Breast epithelium (tissue), 3 donors: ENCODE data around the gene OTULIN.

Source experiments
- POLR2A ChIP-seq: fragments of 450-650 bp; IDR thresholded peaks from one replicate; pipeline ENCODE4 v1.6.1; 2016; ENCODE audit warnings: antibody characterized with exemption, mild to moderate bottlenecking, moderate library complexity
- POLR2AphosphoS5 ChIP-seq, 3 donors: sonication (generic); formaldehyde crosslinking; IDR thresholded peaks; one replicate each; pipeline ENCODE4 v1.6.1; 2017; ENCODE audit warnings: antibody characterized with exemption in 3 of 3
- TF ChIP-seq, protein P1 (sequence below), 3 donors: fragments of 450-650 bp; IDR thresholded peaks; one replicate each; pipeline ENCODE4 v1.5.1; 2016 to 2017; ENCODE audit warnings: antibody characterized with exemption in 3 of 3, mild to moderate bottlenecking in 3 of 3, moderate library complexity in 3 of 3

DNA sequence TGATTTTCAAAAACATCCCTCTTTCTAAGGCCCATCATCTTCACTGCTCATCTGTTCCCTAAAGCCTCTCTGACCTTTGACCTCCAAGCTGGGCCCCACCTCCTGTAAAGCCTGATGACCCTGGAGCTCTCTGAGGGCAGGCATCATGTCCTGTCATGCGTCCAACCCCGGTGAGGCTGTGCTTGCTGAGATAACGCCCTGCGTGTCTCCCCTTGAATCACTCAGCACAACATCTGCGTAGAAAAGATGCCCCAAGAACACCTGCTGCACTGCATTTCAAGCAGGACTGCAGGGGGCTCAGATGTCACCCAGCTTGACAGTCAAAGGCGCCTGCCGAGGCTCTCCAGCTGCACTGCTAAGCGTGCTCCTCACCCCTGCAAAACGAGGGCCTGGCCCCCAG, 78.0 kb downstream of the OTULIN start:
- TF ChIP-seq, protein P1, sequence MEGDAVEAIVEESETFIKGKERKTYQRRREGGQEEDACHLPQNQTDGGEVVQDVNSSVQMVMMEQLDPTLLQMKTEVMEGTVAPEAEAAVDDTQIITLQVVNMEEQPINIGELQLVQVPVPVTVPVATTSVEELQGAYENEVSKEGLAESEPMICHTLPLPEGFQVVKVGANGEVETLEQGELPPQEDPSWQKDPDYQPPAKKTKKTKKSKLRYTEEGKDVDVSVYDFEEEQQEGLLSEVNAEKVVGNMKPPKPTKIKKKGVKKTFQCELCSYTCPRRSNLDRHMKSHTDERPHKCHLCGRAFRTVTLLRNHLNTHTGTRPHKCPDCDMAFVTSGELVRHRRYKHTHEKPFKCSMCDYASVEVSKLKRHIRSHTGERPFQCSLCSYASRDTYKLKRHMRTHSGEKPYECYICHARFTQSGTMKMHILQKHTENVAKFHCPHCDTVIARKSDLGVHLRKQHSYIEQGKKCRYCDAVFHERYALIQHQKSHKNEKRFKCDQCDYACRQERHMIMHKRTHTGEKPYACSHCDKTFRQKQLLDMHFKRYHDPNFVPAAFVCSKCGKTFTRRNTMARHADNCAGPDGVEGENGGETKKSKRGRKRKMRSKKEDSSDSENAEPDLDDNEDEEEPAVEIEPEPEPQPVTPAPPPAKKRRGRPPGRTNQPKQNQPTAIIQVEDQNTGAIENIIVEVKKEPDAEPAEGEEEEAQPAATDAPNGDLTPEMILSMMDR (IDR thresholded peaks at IDR 0.05) = no peak
- TF ChIP-seq POLR2AphosphoS5 (IDR thresholded peaks at IDR 0.05) (no peak), POLR2A (no peak)
